Endothelial cell (in vitro differentiated cells): ENCODE results near the gene DIS3L2. TPM values are rescaled to one million over a fixed set of nuclear protein-coding genes. Genes with fewer than 3 reads are reported as not detected.
"Not testable (repeated sequence)": the region's sequence is repeated elsewhere in the genome, so short reads cannot be mapped to it uniquely, and the experiment has no call there.

Source experiments
- DNase-seq: peaks from one replicate; pipeline ENCODE4 v3.0.0; 2021; ENCODE audit warnings: low spot score
- H3K27ac Mint-ChIP-seq: one replicate; pipeline ENCODE4 v1.8.0; 2021; ENCODE audit warnings: mixed read lengths, inconsistent platforms; ENCODE audit not compliant: unreplicated experiment
- H3K27me3 Mint-ChIP-seq: one replicate; pipeline ENCODE4 v1.8.0; 2021; ENCODE audit warnings: mild to moderate bottlenecking, moderate library complexity, mixed read lengths, inconsistent platforms; ENCODE audit not compliant: unreplicated experiment
- H3K36me3 Mint-ChIP-seq: one replicate; pipeline ENCODE4 v1.8.0; 2021; ENCODE audit warnings: mild to moderate bottlenecking, low read depth, mixed read lengths, inconsistent platforms; ENCODE audit not compliant: unreplicated experiment
- H3K4me1 Mint-ChIP-seq: one replicate; pipeline ENCODE4 v1.8.0; 2021; ENCODE audit warnings: mild to moderate bottlenecking, mixed read lengths, inconsistent platforms; ENCODE audit not compliant: unreplicated experiment
- H3K4me3 Mint-ChIP-seq: one replicate; pipeline ENCODE4 v1.8.0; 2021; ENCODE audit warnings: mild to moderate bottlenecking, mixed read lengths, inconsistent platforms; ENCODE audit not compliant: unreplicated experiment
- H3K9me3 Mint-ChIP-seq: one replicate; pipeline ENCODE4 v1.8.0; 2021; ENCODE audit warnings: mixed read lengths, inconsistent platforms; ENCODE audit not compliant: unreplicated experiment
- CTCF ChIP-seq: fragments of 200-600 bp; sonication (generic); IDR thresholded peaks from one replicate; pipeline ENCODE4 v1.5.0; 2021; ENCODE audit warnings: antibody characterized with exemption; ENCODE audit not compliant: unreplicated experiment
- total RNA-seq: library from RNA; stranded (reverse); fragmentation: NEBNext Ultra II Directional; extraction: Animal tissue kit (Norgen Biotek cat#: 25700); gene quantifications from one replicate; pipeline ENCODE4 v1.2.1, GENCODE V29; 2021; ENCODE audit not compliant: unreplicated experiment

DIS3L2 gene
- total RNA-seq, 1 donor from 2014 or later, result 42.1 TPM

- Mint-ChIP-seq H3K4me1 (peaks cover 7% of the 10 kb centered on the region), H3K27me3 (peaks cover 6% of the 10 kb centered on the region), H3K27ac (no peak overlapping the region), H3K4me3 (no peak overlapping the region), H3K9me3 (no peaks in the 10 kb centered on the region), H3K36me3 (no peaks in the 10 kb centered on the region)
- no peak for TF ChIP-seq CTCF
- no peak for DNase-seq
Observed at GRCh38 chr2:232377841-232378734, 416.6 kb downstream of the DIS3L2 start.

- H3K9me3 Mint-ChIP-seq, H3K27me3 Mint-ChIP-seq, H3K4me3 Mint-ChIP-seq, H3K36me3 Mint-ChIP-seq, H3K4me1 Mint-ChIP-seq, DNase-seq, H3K27ac Mint-ChIP-seq: not testable (repeated sequence)
Observed at GRCh38 chr2:232378735-232379151, 417.2 kb downstream of the DIS3L2 start, which contains the start of gene ALPP. ALPP (plus strand) TSS chr2:232378751; CDS start chr2:232378803, 52 bp downstream.

- not testable (repeated sequence) for H3K27ac Mint-ChIP-seq, DNase-seq, H3K36me3 Mint-ChIP-seq, H3K27me3 Mint-ChIP-seq, H3K9me3 Mint-ChIP-seq, H3K4me3 Mint-ChIP-seq, H3K4me1 Mint-ChIP-seq
Observed at GRCh38 chr2:232379610-232380590, 418.4 kb downstream of the DIS3L2 start.

GRCh38 chr2:232381204-232382031 lies 419.9 kb downstream of the DIS3L2 start:
- H3K9me3 Mint-ChIP-seq, H3K27ac Mint-ChIP-seq, DNase-seq, H3K36me3 Mint-ChIP-seq, H3K4me3 Mint-ChIP-seq: not testable (repeated sequence)
- Mint-ChIP-seq H3K27me3 (peaks cover 18% of the 10 kb centered on the region), H3K4me1 (peaks cover 19% of the 10 kb centered on the region)

GRCh38 chr2:232382331-232383225 lies 421.1 kb downstream of the DIS3L2 start:
- DNase-seq, result no peak
- TF ChIP-seq CTCF, result no peak
- no peak overlapping the region for H3K27ac Mint-ChIP-seq
- H3K36me3 Mint-ChIP-seq, result peaks cover 7% of the 10 kb centered on the region
- no peaks in the 10 kb centered on the region for H3K9me3 Mint-ChIP-seq
- peaks cover 17% of the 10 kb centered on the region for H3K27me3 Mint-ChIP-seq
- peaks cover 19% of the 10 kb centered on the region for H3K4me1 Mint-ChIP-seq
- H3K4me3 Mint-ChIP-seq, result no peak overlapping the region
